Thoracic aorta (tissue), 2 donors: ENCODE measurements around the gene MFGE8. TPM values are rescaled to one million over a fixed set of nuclear protein-coding genes. Genes with fewer than 3 reads are reported as not detected.
"Not testable (repeated sequence)": the region's sequence is repeated elsewhere in the genome, so short reads cannot be mapped to it uniquely, and the experiment has no call there.

ENCODE experiments used
- ATAC-seq: fragments of 150-250 bp; one replicate; pipeline ENCODE4 v1.8.0; 2017; ENCODE audit warnings: low read depth; ENCODE audit not compliant: insufficient number of reproducible peaks, low FRiP score
- DNase-seq: peaks from one replicate; pipeline ENCODE4 v3.0.0-alpha.2; 2020; ENCODE audit warnings: low spot score
- H3K27ac ChIP-seq, 2 donors: fragments of 200-600 bp; sonication (generic); 1 replicate in 1 of 2; 2 replicates in 1 of 2; pipeline ENCODE4 v1.5.1; 2016; ENCODE audit warnings: mild to moderate bottlenecking in 2 of 2, moderate library complexity in 2 of 2
- H3K27me3 ChIP-seq: fragments of 200-600 bp; sonication (generic); replicated peaks from 2 replicates; pipeline ENCODE4 v1.6.0; 2016; ENCODE audit warnings: mild to moderate bottlenecking; ENCODE audit not compliant: insufficient read depth
- H3K36me3 ChIP-seq: fragments of 200-600 bp; sonication (generic); one replicate; pipeline ENCODE4 v1.5.1; 2016
- H3K4me1 ChIP-seq, 2 donors: fragments of 200-600 bp; sonication (generic); 1 replicate in 1 of 2; 2 replicates in 1 of 2; pipeline versions ENCODE4 v1.5.1 to v1.6.0; 2016; ENCODE audit warnings: low read depth in 2 of 2, mild to moderate bottlenecking in 1 of 2; ENCODE audit not compliant: control insufficient read depth in 1 of 2
- H3K4me3 ChIP-seq: fragments of 200-600 bp; sonication (generic); 2 replicates; pipeline ENCODE4 v1.5.1; 2016; ENCODE audit warnings: mild to moderate bottlenecking
- H3K9me3 ChIP-seq: fragments of 200-600 bp; sonication (generic); 2 replicates; pipeline ENCODE4 v1.5.1; 2016
- total RNA-seq, 2 donors: library from RNA; depleted of rRNA; stranded (reverse); fragments of >200 nt; gene quantifications; one replicate each; pipeline versions ENCODE4 v1.1.0 to v1.2.3, GENCODE V29; 2016
- TF ChIP-seq, protein P1 (sequence below): fragments of 200-600 bp; sonication (generic); IDR thresholded peaks from one replicate; pipeline ENCODE4 v1.5.1; 2019; ENCODE audit warnings: antibody characterized with exemption

The MFGE8 gene
- total RNA-seq, 2 donors from 2014 or later: 1,687 to 3,053 TPM

DNA sequence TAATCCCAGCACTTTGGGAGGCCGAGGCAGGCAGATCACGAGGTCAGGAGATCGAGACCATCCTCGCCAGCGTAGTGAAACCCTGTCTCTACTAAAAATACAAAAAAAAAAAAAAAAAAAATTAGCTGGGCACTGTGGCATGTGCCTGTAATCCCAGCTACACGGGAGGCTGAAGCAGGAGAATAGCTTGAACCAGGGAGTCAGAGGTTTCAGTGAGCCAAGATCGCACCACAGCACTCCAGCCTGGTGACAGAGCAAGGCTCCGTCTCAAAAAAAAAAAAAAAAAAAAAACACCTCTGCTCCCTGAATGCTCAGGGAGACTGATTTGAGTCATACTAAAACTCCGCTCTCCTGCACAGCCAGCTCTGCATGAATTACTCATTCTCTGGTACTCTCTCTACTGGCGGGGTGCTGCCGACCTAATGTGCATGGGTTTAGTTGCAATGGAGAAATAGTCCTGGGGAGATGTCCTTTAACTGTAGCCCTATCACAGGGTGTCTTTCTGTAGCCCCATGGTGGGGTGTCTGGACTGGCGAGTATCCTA lies 7.8 kb upstream of the MFGE8 start:
- not testable (repeated sequence) for H3K9me3 ChIP-seq, H3K36me3 ChIP-seq, DNase-seq, H3K27me3 ChIP-seq, H3K4me3 ChIP-seq
- Histone ChIP-seq H3K27ac (peak overlapping the region; percentile 27 to 83), H3K4me1 (peaks cover 4 to 21% of the 10 kb centered on the region in 2 donors)
- ATAC-seq: peak; percentile 50

DNA sequence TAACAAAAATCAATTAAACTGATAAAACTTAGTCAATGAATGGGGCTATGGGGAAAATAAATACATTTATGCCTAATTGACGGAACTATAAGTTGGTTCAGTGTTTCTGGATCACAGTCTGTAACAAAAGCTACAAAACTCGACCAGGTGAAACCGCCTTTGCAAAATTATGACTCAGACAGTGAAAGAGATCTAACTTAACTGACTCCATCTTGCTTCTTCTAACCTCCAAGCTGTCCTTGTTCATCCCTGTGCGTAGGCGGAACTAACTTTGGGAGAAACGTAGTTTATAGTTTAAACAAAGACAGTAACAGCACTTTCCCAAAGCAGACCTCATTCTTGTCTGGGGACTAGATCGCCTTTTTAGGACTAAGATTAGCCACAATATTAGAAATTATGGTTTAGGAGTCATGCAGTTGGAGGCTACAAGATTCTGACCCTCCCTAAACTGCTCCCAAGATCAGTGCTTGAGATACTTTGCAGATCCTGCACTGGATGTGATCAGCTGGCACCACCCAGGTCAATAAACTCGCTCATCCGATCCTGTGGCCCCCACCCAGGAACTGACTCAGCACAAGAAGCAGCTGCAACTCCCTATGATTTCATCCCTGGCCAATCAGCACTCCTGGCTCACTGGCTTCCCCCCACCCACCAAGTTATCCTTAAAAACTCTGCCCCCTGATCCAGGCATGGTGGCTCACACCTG lies 7.2 kb upstream of the MFGE8 start:
- H3K9me3 ChIP-seq: no peaks in the 10 kb centered on the region
- DNase-seq (no peak), ATAC-seq (peak; percentile 10)
- TF ChIP-seq, protein P1, sequence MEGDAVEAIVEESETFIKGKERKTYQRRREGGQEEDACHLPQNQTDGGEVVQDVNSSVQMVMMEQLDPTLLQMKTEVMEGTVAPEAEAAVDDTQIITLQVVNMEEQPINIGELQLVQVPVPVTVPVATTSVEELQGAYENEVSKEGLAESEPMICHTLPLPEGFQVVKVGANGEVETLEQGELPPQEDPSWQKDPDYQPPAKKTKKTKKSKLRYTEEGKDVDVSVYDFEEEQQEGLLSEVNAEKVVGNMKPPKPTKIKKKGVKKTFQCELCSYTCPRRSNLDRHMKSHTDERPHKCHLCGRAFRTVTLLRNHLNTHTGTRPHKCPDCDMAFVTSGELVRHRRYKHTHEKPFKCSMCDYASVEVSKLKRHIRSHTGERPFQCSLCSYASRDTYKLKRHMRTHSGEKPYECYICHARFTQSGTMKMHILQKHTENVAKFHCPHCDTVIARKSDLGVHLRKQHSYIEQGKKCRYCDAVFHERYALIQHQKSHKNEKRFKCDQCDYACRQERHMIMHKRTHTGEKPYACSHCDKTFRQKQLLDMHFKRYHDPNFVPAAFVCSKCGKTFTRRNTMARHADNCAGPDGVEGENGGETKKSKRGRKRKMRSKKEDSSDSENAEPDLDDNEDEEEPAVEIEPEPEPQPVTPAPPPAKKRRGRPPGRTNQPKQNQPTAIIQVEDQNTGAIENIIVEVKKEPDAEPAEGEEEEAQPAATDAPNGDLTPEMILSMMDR: no peak
- H3K27me3 ChIP-seq: no peaks in the 10 kb centered on the region
- no peak overlapping the region for H3K4me3 ChIP-seq
- H3K27ac ChIP-seq: peak overlapping the region; percentile 27 to 83
- H3K36me3 ChIP-seq: no peaks in the 10 kb centered on the region
- H3K4me1 ChIP-seq: peaks cover 6 to 21% of the 10 kb centered on the region in 2 donors

DNA sequence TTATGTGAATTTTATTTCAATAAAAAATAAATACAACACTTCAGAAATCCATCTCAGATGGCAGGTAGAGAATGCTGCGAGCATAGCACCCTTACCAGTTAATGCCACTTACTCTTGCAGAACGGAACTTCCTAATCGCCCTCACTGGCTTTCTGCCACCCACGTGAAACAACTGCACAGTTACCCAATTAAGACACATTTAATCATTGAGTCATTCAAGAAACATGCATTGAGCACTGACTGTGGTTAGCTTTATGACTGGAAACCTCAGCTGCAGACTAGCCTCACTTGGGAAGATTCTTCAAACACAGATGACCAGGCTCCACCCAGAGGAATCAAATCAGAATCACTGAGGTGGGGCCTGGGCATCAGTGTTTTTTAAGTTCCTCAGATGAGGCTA lies 5.6 kb upstream of the MFGE8 start:
- no peaks in the 10 kb centered on the region for H3K9me3 ChIP-seq
- peak overlapping the region; percentile 60 to 83 for H3K27ac ChIP-seq
- H3K4me1 ChIP-seq: peaks cover 7 to 21% of the 10 kb centered on the region in 2 donors
- no peaks in the 10 kb centered on the region for H3K36me3 ChIP-seq
- H3K27me3 ChIP-seq: no peaks in the 10 kb centered on the region
- ATAC-seq (peak; percentile 71), DNase-seq (peak; percentile 75)
- TF ChIP-seq, protein P1: no peak
- peak overlapping the region; percentile 14 for H3K4me3 ChIP-seq

DNA sequence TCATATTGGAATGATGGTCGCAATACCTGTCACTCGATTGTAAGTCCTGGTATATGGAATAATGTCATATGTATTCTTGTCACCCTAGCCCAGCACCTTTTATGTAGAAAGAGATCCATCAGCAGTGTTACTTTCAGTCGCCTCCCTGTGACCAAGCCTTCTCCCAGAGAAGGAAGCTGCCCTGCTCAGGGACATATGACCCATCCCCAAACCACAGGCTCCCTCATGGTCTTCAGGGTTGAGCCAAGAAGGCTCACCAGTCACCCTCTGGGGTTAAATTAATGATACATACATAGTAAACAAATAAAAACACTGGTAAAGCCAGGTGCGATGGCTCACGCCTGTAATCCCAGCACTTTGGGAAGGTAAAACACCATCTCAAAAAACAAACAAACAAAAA lies 4.6 kb upstream of the MFGE8 start:
- Histone ChIP-seq H3K9me3 (no peaks in the 10 kb centered on the region), H3K27me3 (no peaks in the 10 kb centered on the region), H3K27ac (peak overlapping the region in 1 of 2 donors; percentile 83), H3K4me1 (peaks cover 7 to 21% of the 10 kb centered on the region in 2 donors), H3K36me3 (no peaks in the 10 kb centered on the region), H3K4me3 (no peak overlapping the region)
- no peak for ATAC-seq
- TF ChIP-seq, protein P1: no peak
- DNase-seq: no peak

DNA sequence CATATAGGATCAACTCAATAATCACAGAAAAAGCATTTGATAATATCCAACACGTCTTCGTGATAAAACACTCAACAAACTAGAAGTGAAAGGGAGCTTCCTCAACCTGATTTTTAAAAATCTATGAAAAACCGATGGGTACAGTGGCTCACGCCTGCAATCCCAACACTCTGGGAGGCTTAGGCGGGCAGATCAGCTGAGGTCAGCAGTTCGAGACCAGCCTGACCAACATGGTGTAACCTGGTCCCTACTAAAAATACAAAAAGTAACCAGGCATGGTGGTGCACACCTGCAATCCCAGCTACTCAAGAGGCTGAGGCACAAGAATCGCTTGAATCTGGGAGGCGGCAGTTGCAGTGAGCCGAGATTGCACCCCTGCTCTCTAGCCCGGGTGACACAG lies 2.2 kb upstream of the MFGE8 start:
- no peaks in the 10 kb centered on the region for H3K36me3 ChIP-seq
- DNase-seq (no peak), ATAC-seq (no peak)
- TF ChIP-seq, protein P1: no peak
- H3K9me3 ChIP-seq: no peaks in the 10 kb centered on the region
- H3K27ac ChIP-seq: no peak overlapping the region
- no peaks in the 10 kb centered on the region for H3K27me3 ChIP-seq
- peaks cover 11 to 32% of the 10 kb centered on the region in 2 donors for H3K4me1 ChIP-seq
- no peak overlapping the region for H3K4me3 ChIP-seq
